Measurements from ENCODE around the gene CDCP2.

Gene CDCP2

GRCh38 chr1:54112705-54113368 is 40.0 kb downstream of the CDCP2 start:
- H3K27me3 ChIP-seq (replicated peaks; ENCODE audit: control insufficient read depth, insufficient read depth, low read length) = no peaks in the 10 kb centered on the region
- H3K36me3 ChIP-seq (ENCODE audit: control insufficient read depth, insufficient read depth, low read length) = no peaks in the 10 kb centered on the region
- no peak for DNase-seq (ENCODE audit: extremely low read depth, insufficient read length)
- no peak overlapping the region for H3K4me3 ChIP-seq (replicated peaks; ENCODE audit: low read depth, low read length)
- TF ChIP-seq CTCF (IDR thresholded peaks at IDR 0.05; ENCODE audit: insufficient read depth, low read length, poor library complexity, severe bottlenecking) = no peak

- H3K4me3 ChIP-seq (replicated peaks; ENCODE audit: low read depth, low read length) = no peak overlapping the region
- TF ChIP-seq CTCF (IDR thresholded peaks at IDR 0.05; ENCODE audit: insufficient read depth, low read length, poor library complexity, severe bottlenecking) = no peak
- no peak for DNase-seq (ENCODE audit: extremely low read depth, insufficient read length)
- no peaks in the 10 kb centered on the region for H3K36me3 ChIP-seq (ENCODE audit: control insufficient read depth, insufficient read depth, low read length)
- no peaks in the 10 kb centered on the region for H3K27me3 ChIP-seq (replicated peaks; ENCODE audit: control insufficient read depth, insufficient read depth, low read length)
These were observed 40.8 kb downstream of the CDCP2 start for GRCh38 chr1:54112027-54112426.

GRCh38 chr1:54111624-54112023 is 41.2 kb downstream of the CDCP2 start:
- no peak overlapping the region for H3K4me3 ChIP-seq (replicated peaks; ENCODE audit: low read depth, low read length)

GRCh38 chr1:54110996-54111395 is 41.8 kb downstream of the CDCP2 start:
- Histone ChIP-seq H3K36me3 (ENCODE audit: control insufficient read depth, insufficient read depth, low read length) (no peaks in the 10 kb centered on the region), H3K27me3 (replicated peaks; ENCODE audit: control insufficient read depth, insufficient read depth, low read length) (no peaks in the 10 kb centered on the region), H3K4me3 (replicated peaks; ENCODE audit: low read depth, low read length) (no peak overlapping the region)
- no peak for DNase-seq (ENCODE audit: extremely low read depth, insufficient read length)
- TF ChIP-seq CTCF (IDR thresholded peaks at IDR 0.05; ENCODE audit: insufficient read depth, low read length, poor library complexity, severe bottlenecking) = no peak

More at GRCh38 chr1:54111624-54112023, 41.2 kb downstream of the CDCP2 start:
- TF ChIP-seq CTCF (IDR thresholded peaks at IDR 0.05; ENCODE audit: insufficient read depth, low read length, poor library complexity, severe bottlenecking) = no peak
- DNase-seq (ENCODE audit: extremely low read depth, insufficient read length) = no peak
- Histone ChIP-seq H3K27me3 (replicated peaks; ENCODE audit: control insufficient read depth, insufficient read depth, low read length) (no peaks in the 10 kb centered on the region), H3K36me3 (ENCODE audit: control insufficient read depth, insufficient read depth, low read length) (no peaks in the 10 kb centered on the region)

GRCh38 chr1:54109129-54110090 is 43.4 kb downstream of the CDCP2 start:
- no peaks in the 10 kb centered on the region for H3K36me3 ChIP-seq (ENCODE audit: control insufficient read depth, insufficient read depth, low read length)
- no peak for DNase-seq (ENCODE audit: extremely low read depth, insufficient read length)
- TF ChIP-seq CTCF (IDR thresholded peaks at IDR 0.05; ENCODE audit: insufficient read depth, low read length, poor library complexity, severe bottlenecking) = no peak
- H3K4me3 ChIP-seq (replicated peaks; ENCODE audit: low read depth, low read length) = no peak overlapping the region
- H3K27me3 ChIP-seq (replicated peaks; ENCODE audit: control insufficient read depth, insufficient read depth, low read length) = no peaks in the 10 kb centered on the region

All from GM06990 (cell line).